Lower leg skin (tissue), 3 donors: Measurements from ENCODE around the gene APBB2.

Source experiments
- POLR2A ChIP-seq, 2 donors: fragments of 450-650 bp; IDR thresholded peaks; one replicate each; pipeline ENCODE4 v1.6.1; 2016 to 2017; ENCODE audit warnings: antibody characterized with exemption in 2 of 2, mild to moderate bottlenecking in 1 of 2, moderate library complexity in 1 of 2
- TF ChIP-seq, protein P1 (sequence below), 3 donors: fragments of 450-650 bp; IDR thresholded peaks; one replicate each; pipeline ENCODE4 v1.5.1; 2016; ENCODE audit warnings: antibody characterized with exemption in 3 of 3, mild to moderate bottlenecking in 3 of 3, moderate library complexity in 2 of 3

DNA sequence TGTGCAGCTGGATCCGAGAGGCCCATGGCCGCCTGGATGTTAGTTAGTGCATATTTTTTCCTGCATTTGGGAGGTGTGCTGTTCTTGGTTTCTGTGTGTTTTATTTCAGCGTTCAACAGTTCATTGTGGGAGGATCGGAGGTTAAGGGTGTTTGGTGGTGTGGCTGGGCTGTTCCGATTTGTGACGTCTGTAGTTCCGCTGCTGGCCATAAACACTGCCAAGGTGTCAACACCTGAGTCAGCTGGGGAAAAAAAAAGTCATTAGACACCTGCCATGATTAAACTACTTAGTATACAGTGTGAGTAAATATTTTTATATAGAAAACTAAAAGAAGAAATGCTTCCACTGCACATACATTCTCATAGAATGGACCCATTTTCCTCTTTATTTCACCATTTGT is 200.2 kb downstream of the APBB2 start:
- no peak for TF ChIP-seq POLR2A (IDR thresholded peaks at IDR 0.05)
- TF ChIP-seq, protein P1, sequence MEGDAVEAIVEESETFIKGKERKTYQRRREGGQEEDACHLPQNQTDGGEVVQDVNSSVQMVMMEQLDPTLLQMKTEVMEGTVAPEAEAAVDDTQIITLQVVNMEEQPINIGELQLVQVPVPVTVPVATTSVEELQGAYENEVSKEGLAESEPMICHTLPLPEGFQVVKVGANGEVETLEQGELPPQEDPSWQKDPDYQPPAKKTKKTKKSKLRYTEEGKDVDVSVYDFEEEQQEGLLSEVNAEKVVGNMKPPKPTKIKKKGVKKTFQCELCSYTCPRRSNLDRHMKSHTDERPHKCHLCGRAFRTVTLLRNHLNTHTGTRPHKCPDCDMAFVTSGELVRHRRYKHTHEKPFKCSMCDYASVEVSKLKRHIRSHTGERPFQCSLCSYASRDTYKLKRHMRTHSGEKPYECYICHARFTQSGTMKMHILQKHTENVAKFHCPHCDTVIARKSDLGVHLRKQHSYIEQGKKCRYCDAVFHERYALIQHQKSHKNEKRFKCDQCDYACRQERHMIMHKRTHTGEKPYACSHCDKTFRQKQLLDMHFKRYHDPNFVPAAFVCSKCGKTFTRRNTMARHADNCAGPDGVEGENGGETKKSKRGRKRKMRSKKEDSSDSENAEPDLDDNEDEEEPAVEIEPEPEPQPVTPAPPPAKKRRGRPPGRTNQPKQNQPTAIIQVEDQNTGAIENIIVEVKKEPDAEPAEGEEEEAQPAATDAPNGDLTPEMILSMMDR (IDR thresholded peaks at IDR 0.05), result no peak
